K562 (cell line): Measurements from ENCODE around the gene TMEM45A. TPM values are rescaled to one million over a fixed set of nuclear protein-coding genes. Genes with fewer than 3 reads are reported as not detected.

Source experiments
- ATAC-seq: fragments of 200-7000 bp; cut with Tn5 transposase; 3 replicates; pipeline ENCODE4 v1.9.1; 2020; ENCODE audit warnings: moderate library complexity
- BruUV-seq: library from RNA; stranded (reverse); fragments of 400-500 nt; replicated peaks from 2 replicates; lab custom pipeline; 2021; lab: Mats Ljungman, UMichigan
- CTCF ChIA-PET: fragments of 300-600 bp; formaldehyde crosslinking; extraction: SDS; loops from one replicate; lab custom pipeline; 2021; ENCODE audit warnings: low intra/inter-chr PET ratio; lab: Yijun Ruan, JAX
- POLR2A ChIA-PET: fragments of 300-600, 350-650 bp; sonication (Branson Sonifier 250); formaldehyde crosslinking; extraction: SDS; loops from one replicate; lab custom pipeline; 2021; ENCODE audit warnings: antibody characterized with exemption, inconsistent platforms; lab: Yijun Ruan, JAX
- DNase-seq, 4 experiments: peaks; one replicate each; pipeline versions ENCODE4 v3.0.0 to v3.0.0-alpha.2; 2011 to 2018; ENCODE audit warnings: low spot score in 3 of 4, mixed read lengths in 3 of 4; ENCODE audit errors: extremely low read depth in 1 of 4
- FAIRE-seq: peaks from 2 replicates; lab custom pipeline; 2011; peaks lifted over from hg19 to GRCh38; lab: Jason Lieb, UNC
- H2AFZ ChIP-seq: 2 replicates; pipeline ENCODE4 v1.6.0; 2011; ENCODE audit warnings: low read depth, low read length, control low read depth, inconsistent platforms
- H3K27ac ChIP-seq: fragments of 200-600 bp; 3 replicates; pipeline ENCODE4 v1.8.0; 2011; ENCODE audit warnings: low read depth, mild to moderate bottlenecking, control low read depth, inconsistent platforms, low read length, moderate library complexity, mixed read lengths; ENCODE audit errors: extremely low read depth
- H3K27me3 ChIP-seq, 2 experiments: fragments of 300-600 bp in 1 of 2; 2 replicates in 1 of 2; 3 replicates in 1 of 2; pipeline versions ENCODE4 v1.6.0 to v1.8.0; 2011; ENCODE audit warnings: inconsistent platforms in 2 of 2, low read length in 2 of 2, mild to moderate bottlenecking in 1 of 2, mixed read lengths in 1 of 2, moderate library complexity in 1 of 2; ENCODE audit not compliant: control insufficient read depth in 2 of 2, insufficient read depth in 2 of 2
- H3K36me3 ChIP-seq: fragments of 300-600 bp; 3 replicates; pipeline ENCODE4 v1.8.0; 2011; ENCODE audit warnings: mild to moderate bottlenecking, low read length, inconsistent platforms; ENCODE audit not compliant: control insufficient read depth, insufficient read depth
- H3K4me1 ChIP-seq, 2 experiments: fragments of 200-600 bp in 1 of 2; replicated peaks in 1 of 2; 2 replicates in 1 of 2; 3 replicates in 1 of 2; pipeline versions ENCODE4 v1.5.1 to v1.8.0; 2011; ENCODE audit warnings: inconsistent platforms in 2 of 2, low read length in 2 of 2, mild to moderate bottlenecking in 1 of 2, mixed read lengths in 1 of 2, moderate library complexity in 1 of 2; ENCODE audit not compliant: control insufficient read depth in 2 of 2, insufficient read depth in 2 of 2
- H3K4me2 ChIP-seq: 2 replicates; pipeline ENCODE4 v1.6.1; 2011; ENCODE audit warnings: low read length, control low read depth, inconsistent platforms, mixed read lengths; ENCODE audit not compliant: insufficient read depth
- H3K4me3 ChIP-seq: fragments of 200-600 bp; sonication (generic), shearing (Covaris generic); 2 replicates; pipeline ENCODE4 v1.5.1; 2016; ENCODE audit warnings: control low read depth, inconsistent platforms
- H3K79me2 ChIP-seq: fragments of 200-600 bp; 3 replicates; pipeline ENCODE4 v1.8.0; 2011; ENCODE audit warnings: low read length, inconsistent platforms; ENCODE audit not compliant: control insufficient read depth, insufficient read depth
- H3K9ac ChIP-seq, 2 experiments: 2 replicates each; pipeline versions ENCODE4 v1.6.0 to v1.6.1; 2011; ENCODE audit warnings: low read depth in 2 of 2, low read length in 2 of 2, control low read depth in 1 of 2, inconsistent platforms in 1 of 2, mild to moderate bottlenecking in 1 of 2, mixed read lengths in 1 of 2; ENCODE audit not compliant: insufficient read depth in 1 of 2
- H3K9me1 ChIP-seq: one replicate; pipeline ENCODE4 v1.6.0; 2011; ENCODE audit warnings: inconsistent platforms, mild to moderate bottlenecking, low read length, moderate library complexity; ENCODE audit not compliant: control insufficient read depth, insufficient read depth
- H3K9me3 ChIP-seq: replicated peaks from 2 replicates; pipeline ENCODE4 v1.5.1; 2011; ENCODE audit warnings: low read depth, low read length, inconsistent platforms; ENCODE audit not compliant: control insufficient read depth, insufficient read depth
- H4K20me1 ChIP-seq: replicated peaks from 2 replicates; pipeline ENCODE4 v1.6.1; 2011; ENCODE audit warnings: low read length, inconsistent platforms, mixed read lengths; ENCODE audit not compliant: control insufficient read depth, insufficient read depth
- CEBPG ChIP-seq, 3 experiments: fragments of 200-800 bp in 1 of 3; sonication (Bioruptor generic) in 1 of 3; sonication (generic) in 1 of 3; formaldehyde crosslinking in 1 of 3; IDR thresholded peaks in 2 of 3; conservative IDR thresholded peaks in 1 of 3; 2 replicates each; pipeline versions ENCODE4 v1.6.1 to v1.8.0; 2016 to 2022; ENCODE audit warnings: missing compliant biosample characterization in 2 of 3, missing genetic modification characterization in 2 of 3, mild to moderate bottlenecking in 1 of 3, missing genetic modification reagents in 1 of 3
- E2F4 ChIP-seq: sonication (generic); formaldehyde crosslinking; IDR thresholded peaks from 2 replicates; pipeline ENCODE4 v1.8.0; 2022; ENCODE audit warnings: mild to moderate bottlenecking, low read depth, missing genetic modification reagents
- SNAPC5 ChIP-seq: fragments of 250-450 bp; sonication (Bioruptor Pico); IDR thresholded peaks from 2 replicates; pipeline ENCODE4 v1.8.0; 2021; ENCODE audit warnings: moderate library complexity, mild to moderate bottlenecking, inconsistent platforms
- ZFP36 ChIP-seq: fragments of 150-350 bp; IDR thresholded peaks from 2 replicates; pipeline ENCODE4 v1.6.1; 2018; ENCODE audit warnings: low read length, low read depth; ENCODE audit not compliant: partially characterized antibody
- whole genome bisulfite sequencing: fragments of 100-300 bp; shearing (Covaris generic); methylation state at CpG from one replicate; pipeline ENCODE4 v1.1.6; 2016; ENCODE audit warnings: low coverage, mixed read lengths; ENCODE audit not compliant: insufficient coverage; ENCODE audit errors: missing lambda C conversion rate; 5-methylcytosine and 5-hydroxymethylcytosine counted together
- in situ Hi-C: fragments of 300-500 bp; cut with MboI; formaldehyde crosslinking; loops from 4 replicates; pipeline ENCODE4 v1.15.0; 2018; ENCODE audit warnings: inconsistent platforms, mixed read lengths
- intact Hi-C: fragments of 100-400 bp; cut with micrococcal nuclease; formaldehyde crosslinking; loops from 2 replicates; pipeline ENCODE4 v1.14.2; 2022
- polyA plus RNA-seq, 8 experiments: library from polyadenylated mRNA; depleted of rRNA in 4 of 8; stranded (reverse) in 5 of 8; unstranded in 3 of 8; fragments of >200 nt; fragmentation: Nextera tagmentation in 2 of 8; fragmentation: Illumina TruSeq in 1 of 8; extraction: Ambion mirVana in 2 of 8; extraction: Trizol in 1 of 8; gene quantifications; 2 replicates each; pipeline versions ENCODE4 v1.2.1 to v1.2.3, GENCODE V29; 2011 to 2014; ENCODE audit warnings: inconsistent platforms in 1 of 8, missing spikeins in 1 of 8
- total RNA-seq, 7 experiments: library from RNA; depleted of rRNA in 6 of 7; stranded (reverse); fragments of >200 nt in 6 of 7; fragmentation: Illumina TruSeq in 2 of 7; extraction: Trizol in 2 of 7; gene quantifications; 2 replicates each; pipeline versions ENCODE4 v1.2.1 to v1.2.3, GENCODE V29; 2011 to 2021; ENCODE audit warnings: low replicate concordance in 1 of 7
- TF ChIP-seq, protein P1 (sequence below): conservative IDR thresholded peaks from 2 replicates; pipeline ENCODE4 v1.6.1; 2011; ENCODE audit warnings: low read depth, mild to moderate bottlenecking, low read length; ENCODE audit not compliant: control insufficient read depth
- TF ChIP-seq, protein P2 (sequence below): sonication (generic); formaldehyde crosslinking; IDR thresholded peaks from 2 replicates; pipeline ENCODE4 v1.8.0; 2022; ENCODE audit warnings: missing genetic modification reagents, mild to moderate bottlenecking, moderate library complexity, borderline replicate concordance

Gene TMEM45A
- total and polyA plus RNA-seq, 9 of the 15 experiments (the other 6 are each of a cell fraction or from before 2014, with no cell fraction given): 0.41 to 4.1 (median 0.95) TPM

GRCh38 chr3:100590840-100591147 is 98.4 kb downstream of the TMEM45A start:
- POLR2A ChIA-PET: no interaction called here
- Histone ChIP-seq H3K79me2 (no peaks in the 10 kb centered on the region), H3K9me3 (no peaks in the 10 kb centered on the region), H2AFZ (no peak overlapping the region), H3K4me2 (no peak overlapping the region), H4K20me1 (no peaks in the 10 kb centered on the region), H3K9me1 (no peaks in the 10 kb centered on the region), H3K4me1 (no peaks in the 10 kb centered on the region; a peak in 1 of 5 replicates), H3K27me3 (no peaks in the 10 kb centered on the region), H3K36me3 (no peaks in the 10 kb centered on the region), H3K9ac (no peak overlapping the region), H3K27ac (no peak overlapping the region), H3K4me3 (no peak overlapping the region)
- WGBS: 0% methylated on average over 1 of the region's 1 CpG
- no peak for TF ChIP-seq CEBPG (CRISPR knock-in tag; IDR thresholded peaks at IDR 0.05)
- 0 out of 4 replicates have a peak, but pooled peaks of 1 of the 2 experiments have one; percentile 4 for TF ChIP-seq CEBPG (tag; conservative IDR thresholded peaks at IDR 0.05 in 1 of 2, IDR thresholded peaks at IDR 0.05 in 1 of 2)
- TF ChIP-seq, protein P1, sequence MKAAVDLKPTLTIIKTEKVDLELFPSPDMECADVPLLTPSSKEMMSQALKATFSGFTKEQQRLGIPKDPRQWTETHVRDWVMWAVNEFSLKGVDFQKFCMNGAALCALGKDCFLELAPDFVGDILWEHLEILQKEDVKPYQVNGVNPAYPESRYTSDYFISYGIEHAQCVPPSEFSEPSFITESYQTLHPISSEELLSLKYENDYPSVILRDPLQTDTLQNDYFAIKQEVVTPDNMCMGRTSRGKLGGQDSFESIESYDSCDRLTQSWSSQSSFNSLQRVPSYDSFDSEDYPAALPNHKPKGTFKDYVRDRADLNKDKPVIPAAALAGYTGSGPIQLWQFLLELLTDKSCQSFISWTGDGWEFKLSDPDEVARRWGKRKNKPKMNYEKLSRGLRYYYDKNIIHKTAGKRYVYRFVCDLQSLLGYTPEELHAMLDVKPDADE: no peak
- no peak for TF ChIP-seq ZFP36
- TF ChIP-seq E2F4 (CRISPR knock-in tag): no peak
- no peak for TF ChIP-seq SNAPC5 (CRISPR knock-in tag)
- TF ChIP-seq, protein P2, sequence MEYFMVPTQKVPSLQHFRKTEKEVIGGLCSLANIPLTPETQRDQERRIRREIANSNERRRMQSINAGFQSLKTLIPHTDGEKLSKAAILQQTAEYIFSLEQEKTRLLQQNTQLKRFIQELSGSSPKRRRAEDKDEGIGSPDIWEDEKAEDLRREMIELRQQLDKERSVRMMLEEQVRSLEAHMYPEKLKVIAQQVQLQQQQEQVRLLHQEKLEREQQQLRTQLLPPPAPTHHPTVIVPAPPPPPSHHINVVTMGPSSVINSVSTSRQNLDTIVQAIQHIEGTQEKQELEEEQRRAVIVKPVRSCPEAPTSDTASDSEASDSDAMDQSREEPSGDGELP: no peak
- ATAC-seq: no peak
- no peak for DNase-seq
- in situ Hi-C loops (loop anchor here (5.0 to 10.0 kb wide), 2 partner anchors 128 to 276 kb away; no protein-coding TSS in a partner anchor), intact Hi-C loops (loop anchor here (1.0 kb wide), 2 partner anchors 127 to 274 kb away; no protein-coding TSS in a partner anchor)
- FAIRE-seq: no peak
- no TSS peak for BruUV-seq
- CTCF ChIA-PET: interaction anchor here (1.5 to 1.7 kb wide), 2 partner anchors 128 to 274 kb away, joined by 7 to 12 read pairs; no protein-coding TSS in a partner anchor
